ENCODE measurements around the gene RAB36.

Gene RAB36

GRCh38 chr22:23163665-23164064, 18.4 kb downstream of the RAB36 start:
- H3K4me3 ChIP-seq (ENCODE audit: low read length): no peak overlapping the region
- no peaks in the 10 kb centered on the region for H3K4me1 ChIP-seq (ENCODE audit: control insufficient read depth, insufficient read depth, low read length)
- no peaks in the 10 kb centered on the region for H3K27me3 ChIP-seq (ENCODE audit: control insufficient read depth, insufficient read depth, low read length)
- peak overlapping the region; percentile 52 for H3K27ac ChIP-seq (ENCODE audit: low read depth, low read length)
- H3K9ac ChIP-seq (ENCODE audit: low read length): no peak overlapping the region
- H3K36me3 ChIP-seq (ENCODE audit: control insufficient read depth, insufficient read depth, low read length): no peaks in the 10 kb centered on the region

- no peaks in the 10 kb centered on the region for H3K4me1 ChIP-seq (ENCODE audit: control insufficient read depth, insufficient read depth, low read length)
- H3K4me3 ChIP-seq (ENCODE audit: low read length): no peak overlapping the region
- H3K36me3 ChIP-seq (ENCODE audit: control insufficient read depth, insufficient read depth, low read length): no peaks in the 10 kb centered on the region
- H3K9ac ChIP-seq (ENCODE audit: low read length): no peak overlapping the region
- H3K27ac ChIP-seq (ENCODE audit: low read depth, low read length): peak overlapping the region; percentile 34
- H3K27me3 ChIP-seq (ENCODE audit: control insufficient read depth, insufficient read depth, low read length): no peaks in the 10 kb centered on the region
Measured at GRCh38 chr22:23164091-23164490, 18.8 kb downstream of the RAB36 start.

GRCh38 chr22:23166042-23166831, 21.0 kb downstream of the RAB36 start:
- H3K4me3 ChIP-seq (ENCODE audit: low read length): no peak overlapping the region
- H3K27me3 ChIP-seq (ENCODE audit: control insufficient read depth, insufficient read depth, low read length): no peaks in the 10 kb centered on the region
- H3K36me3 ChIP-seq (ENCODE audit: control insufficient read depth, insufficient read depth, low read length): no peaks in the 10 kb centered on the region
- no peaks in the 10 kb centered on the region for H3K4me1 ChIP-seq (ENCODE audit: control insufficient read depth, insufficient read depth, low read length)
- no peak overlapping the region for H3K27ac ChIP-seq (ENCODE audit: low read depth, low read length)
- no peak overlapping the region for H3K9ac ChIP-seq (ENCODE audit: low read length)

GRCh38 chr22:23166841-23167616, 21.8 kb downstream of the RAB36 start:
- H3K4me3 ChIP-seq (ENCODE audit: low read length): no peak overlapping the region
- H3K9ac ChIP-seq (ENCODE audit: low read length): no peak overlapping the region
- no peaks in the 10 kb centered on the region for H3K36me3 ChIP-seq (ENCODE audit: control insufficient read depth, insufficient read depth, low read length)
- no peaks in the 10 kb centered on the region for H3K4me1 ChIP-seq (ENCODE audit: control insufficient read depth, insufficient read depth, low read length)
- no peaks in the 10 kb centered on the region for H3K27me3 ChIP-seq (ENCODE audit: control insufficient read depth, insufficient read depth, low read length)
- no peak overlapping the region for H3K27ac ChIP-seq (ENCODE audit: low read depth, low read length)

- Histone ChIP-seq H3K9ac (ENCODE audit: low read length) (no peak overlapping the region), H3K27ac (ENCODE audit: low read depth, low read length) (no peak overlapping the region), H3K27me3 (ENCODE audit: control insufficient read depth, insufficient read depth, low read length) (no peaks in the 10 kb centered on the region), H3K4me1 (ENCODE audit: control insufficient read depth, insufficient read depth, low read length) (no peaks in the 10 kb centered on the region), H3K4me3 (ENCODE audit: low read length) (no peak overlapping the region), H3K36me3 (ENCODE audit: control insufficient read depth, insufficient read depth, low read length) (no peaks in the 10 kb centered on the region)
Measured at GRCh38 chr22:23168391-23169042, 23.2 kb downstream of the RAB36 start.

- Histone ChIP-seq H3K4me1 (ENCODE audit: control insufficient read depth, insufficient read depth, low read length) (no peaks in the 10 kb centered on the region), H3K4me3 (ENCODE audit: low read length) (no peak overlapping the region), H3K27ac (ENCODE audit: low read depth, low read length) (no peak overlapping the region), H3K36me3 (ENCODE audit: control insufficient read depth, insufficient read depth, low read length) (no peaks in the 10 kb centered on the region), H3K9ac (ENCODE audit: low read length) (no peak overlapping the region), H3K27me3 (ENCODE audit: control insufficient read depth, insufficient read depth, low read length) (no peaks in the 10 kb centered on the region)
Measured at GRCh38 chr22:23169043-23169406, 23.7 kb downstream of the RAB36 start.

GRCh38 chr22:23175817-23176644, 30.8 kb downstream of the RAB36 start:
- Histone ChIP-seq H3K27me3 (ENCODE audit: control insufficient read depth, insufficient read depth, low read length) (no peaks in the 10 kb centered on the region), H3K36me3 (ENCODE audit: control insufficient read depth, insufficient read depth, low read length) (no peaks in the 10 kb centered on the region), H3K4me3 (ENCODE audit: low read length) (no peak overlapping the region), H3K9ac (ENCODE audit: low read length) (no peak overlapping the region), H3K27ac (ENCODE audit: low read depth, low read length) (no peak overlapping the region), H3K4me1 (ENCODE audit: control insufficient read depth, insufficient read depth, low read length) (peaks cover 14% of the 10 kb centered on the region)

- Histone ChIP-seq H3K36me3 (ENCODE audit: control insufficient read depth, insufficient read depth, low read length) (no peaks in the 10 kb centered on the region), H3K9ac (ENCODE audit: low read length) (no peak overlapping the region), H3K4me3 (ENCODE audit: low read length) (no peak overlapping the region), H3K4me1 (ENCODE audit: control insufficient read depth, insufficient read depth, low read length) (peaks cover 16% of the 10 kb centered on the region), H3K27ac (ENCODE audit: low read depth, low read length) (no peak overlapping the region), H3K27me3 (ENCODE audit: control insufficient read depth, insufficient read depth, low read length) (no peaks in the 10 kb centered on the region)
Measured at GRCh38 chr22:23176645-23177027, 31.4 kb downstream of the RAB36 start.

GRCh38 chr22:23177197-23177596, 31.9 kb downstream of the RAB36 start:
- Histone ChIP-seq H3K27me3 (ENCODE audit: control insufficient read depth, insufficient read depth, low read length) (no peaks in the 10 kb centered on the region), H3K4me1 (ENCODE audit: control insufficient read depth, insufficient read depth, low read length) (peaks cover 22% of the 10 kb centered on the region), H3K27ac (ENCODE audit: low read depth, low read length) (no peak overlapping the region), H3K36me3 (ENCODE audit: control insufficient read depth, insufficient read depth, low read length) (no peaks in the 10 kb centered on the region), H3K4me3 (ENCODE audit: low read length) (no peak overlapping the region), H3K9ac (ENCODE audit: low read length) (no peak overlapping the region)

- Histone ChIP-seq H3K27me3 (ENCODE audit: control insufficient read depth, insufficient read depth, low read length) (no peaks in the 10 kb centered on the region), H3K9ac (ENCODE audit: low read length) (no peak overlapping the region), H3K36me3 (ENCODE audit: control insufficient read depth, insufficient read depth, low read length) (no peaks in the 10 kb centered on the region), H3K27ac (ENCODE audit: low read depth, low read length) (peak overlapping the region; percentile 83), H3K4me3 (ENCODE audit: low read length) (no peak overlapping the region), H3K4me1 (ENCODE audit: control insufficient read depth, insufficient read depth, low read length) (peaks cover 24% of the 10 kb centered on the region)
Measured at GRCh38 chr22:23178512-23179254, 33.4 kb downstream of the RAB36 start.

- H3K27me3 ChIP-seq (ENCODE audit: control insufficient read depth, insufficient read depth, low read length): no peaks in the 10 kb centered on the region
- H3K27ac ChIP-seq (ENCODE audit: low read depth, low read length): peak overlapping the region; percentile 83
- peak overlapping the region; percentile 65 for H3K4me3 ChIP-seq (ENCODE audit: low read length)
- no peaks in the 10 kb centered on the region for H3K36me3 ChIP-seq (ENCODE audit: control insufficient read depth, insufficient read depth, low read length)
- peaks cover 29% of the 10 kb centered on the region for H3K4me1 ChIP-seq (ENCODE audit: control insufficient read depth, insufficient read depth, low read length)
- no peak overlapping the region for H3K9ac ChIP-seq (ENCODE audit: low read length)
Measured at GRCh38 chr22:23179381-23180299, 34.4 kb downstream of the RAB36 start.
